Chondrocyte (in vitro differentiated cells): Measurements from ENCODE around the gene SLC7A9. TPM values are rescaled to one million over a fixed set of nuclear protein-coding genes. Genes with fewer than 3 reads are reported as not detected.

ENCODE experiments used
- DNase-seq: peaks from one replicate; pipeline ENCODE4 v3.0.0; 2021; ENCODE audit warnings: mixed read lengths, low spot score
- H3K27ac Mint-ChIP-seq: one replicate; pipeline ENCODE4 v1.8.0; 2021; ENCODE audit warnings: mild to moderate bottlenecking, moderate library complexity, mixed read lengths; ENCODE audit not compliant: unreplicated experiment
- H3K27me3 Mint-ChIP-seq: 2 replicates; pipeline ENCODE4 v1.8.0; 2021; ENCODE audit warnings: low read depth, mixed read lengths
- H3K36me3 Mint-ChIP-seq: 2 replicates; pipeline ENCODE4 v1.8.0; 2021; ENCODE audit warnings: low read depth, mixed read lengths
- H3K4me1 Mint-ChIP-seq: 2 replicates; pipeline ENCODE4 v1.8.0; 2021; ENCODE audit warnings: low read depth, mild to moderate bottlenecking, mixed read lengths
- H3K4me3 Mint-ChIP-seq: one replicate; pipeline ENCODE4 v1.8.0; 2021; ENCODE audit warnings: mild to moderate bottlenecking, moderate library complexity, mixed read lengths; ENCODE audit not compliant: unreplicated experiment
- H3K9me3 Mint-ChIP-seq: 2 replicates; pipeline ENCODE4 v1.8.0; 2021; ENCODE audit warnings: low read depth, mixed read lengths
- CTCF ChIP-seq: fragments of 200-600 bp; sonication (generic); IDR thresholded peaks from 2 replicates; pipeline ENCODE4 v1.5.0; 2021; ENCODE audit warnings: antibody characterized with exemption, mild to moderate bottlenecking, moderate library complexity
- total RNA-seq: library from RNA; stranded (reverse); gene quantifications from 3 replicates; pipeline ENCODE4 v1.2.1, GENCODE V29; 2021

The SLC7A9 gene
- total RNA-seq, 1 donor from 2014 or later: 0.35 TPM

GRCh38 chr19:32881766-32882165 is 12.2 kb upstream of the SLC7A9 start:
- no peak overlapping the region for H3K27ac Mint-ChIP-seq
- no peaks in the 10 kb centered on the region for H3K4me1 Mint-ChIP-seq
- no peak for TF ChIP-seq CTCF
- no peak overlapping the region for H3K4me3 Mint-ChIP-seq
- no peak for DNase-seq
- H3K9me3 Mint-ChIP-seq: no peaks in the 10 kb centered on the region
- no peaks in the 10 kb centered on the region for H3K27me3 Mint-ChIP-seq
- peaks cover 14% of the 10 kb centered on the region for H3K36me3 Mint-ChIP-seq

GRCh38 chr19:32880622-32881021 is 11.1 kb upstream of the SLC7A9 start:
- Mint-ChIP-seq H3K4me1 (no peaks in the 10 kb centered on the region), H3K27me3 (no peaks in the 10 kb centered on the region), H3K27ac (no peak overlapping the region), H3K9me3 (no peaks in the 10 kb centered on the region), H3K36me3 (peaks cover 12% of the 10 kb centered on the region), H3K4me3 (no peak overlapping the region)
- no peak for DNase-seq
- no peak for TF ChIP-seq CTCF

- no peak overlapping the region for H3K4me3 Mint-ChIP-seq
- H3K4me1 Mint-ChIP-seq: no peaks in the 10 kb centered on the region
- no peaks in the 10 kb centered on the region for H3K9me3 Mint-ChIP-seq
- no peak overlapping the region for H3K27ac Mint-ChIP-seq
- DNase-seq: no peak
- no peaks in the 10 kb centered on the region for H3K27me3 Mint-ChIP-seq
- no peak for TF ChIP-seq CTCF
- H3K36me3 Mint-ChIP-seq: peaks cover 12% of the 10 kb centered on the region
These were observed 10.2 kb upstream of the SLC7A9 start for GRCh38 chr19:32879741-32880140.

- Mint-ChIP-seq H3K36me3 (peaks cover 12% of the 10 kb centered on the region), H3K27me3 (no peaks in the 10 kb centered on the region), H3K27ac (no peak overlapping the region), H3K9me3 (no peaks in the 10 kb centered on the region), H3K4me1 (no peaks in the 10 kb centered on the region), H3K4me3 (no peak overlapping the region)
- no peak for DNase-seq
- no peak for TF ChIP-seq CTCF
These were observed 9.4 kb upstream of the SLC7A9 start for GRCh38 chr19:32878988-32879387.

GRCh38 chr19:32877977-32878745 is 8.6 kb upstream of the SLC7A9 start:
- Mint-ChIP-seq H3K27ac (no peak overlapping the region), H3K4me3 (no peak overlapping the region), H3K36me3 (peaks cover 12% of the 10 kb centered on the region), H3K9me3 (no peaks in the 10 kb centered on the region), H3K27me3 (no peaks in the 10 kb centered on the region), H3K4me1 (no peaks in the 10 kb centered on the region)
- no peak for DNase-seq
- no peak for TF ChIP-seq CTCF
